HAP-1 (cell line): Measurements from ENCODE around the gene ANKS1B.

Experiments
- DNase-seq, 2 experiments: peaks; one replicate each; pipeline ENCODE4 v3.0.0-alpha.2; 2016 to 2020; ENCODE audit warnings: low spot score in 2 of 2
- H3K27me3 ChIP-seq: fragments of 250-450 bp; sonication (Bioruptor Pico); 2 replicates; pipeline ENCODE4 v1.5.1; 2020; ENCODE audit warnings: low read depth, mild to moderate bottlenecking, moderate library complexity
- H3K36me3 ChIP-seq: fragments of 250-450 bp; sonication (Bioruptor Pico); replicated peaks from 2 replicates; pipeline ENCODE4 v1.5.1; 2020; ENCODE audit warnings: mild to moderate bottlenecking
- H3K4me1 ChIP-seq: fragments of 250-450 bp; sonication (Bioruptor Pico); 2 replicates; pipeline ENCODE4 v1.5.1; 2020; ENCODE audit warnings: mild to moderate bottlenecking
- H3K4me3 ChIP-seq: fragments of 250-450 bp; sonication (Bioruptor Pico); 2 replicates; pipeline ENCODE4 v1.5.1; 2020; ENCODE audit warnings: mild to moderate bottlenecking, moderate library complexity
- H3K9me3 ChIP-seq: fragments of 250-450 bp; sonication (Bioruptor Pico); 2 replicates; pipeline ENCODE4 v1.5.1; 2020; ENCODE audit warnings: mild to moderate bottlenecking, moderate library complexity
- in situ Hi-C: fragments of 300-500 bp; cut with MboI; formaldehyde crosslinking; loops from 3 replicates; pipeline ENCODE4 v1.14.3; 2020; ENCODE audit warnings: low sequenced_read_pairs, inconsistent platforms, mixed read lengths

The ANKS1B gene

DNA sequence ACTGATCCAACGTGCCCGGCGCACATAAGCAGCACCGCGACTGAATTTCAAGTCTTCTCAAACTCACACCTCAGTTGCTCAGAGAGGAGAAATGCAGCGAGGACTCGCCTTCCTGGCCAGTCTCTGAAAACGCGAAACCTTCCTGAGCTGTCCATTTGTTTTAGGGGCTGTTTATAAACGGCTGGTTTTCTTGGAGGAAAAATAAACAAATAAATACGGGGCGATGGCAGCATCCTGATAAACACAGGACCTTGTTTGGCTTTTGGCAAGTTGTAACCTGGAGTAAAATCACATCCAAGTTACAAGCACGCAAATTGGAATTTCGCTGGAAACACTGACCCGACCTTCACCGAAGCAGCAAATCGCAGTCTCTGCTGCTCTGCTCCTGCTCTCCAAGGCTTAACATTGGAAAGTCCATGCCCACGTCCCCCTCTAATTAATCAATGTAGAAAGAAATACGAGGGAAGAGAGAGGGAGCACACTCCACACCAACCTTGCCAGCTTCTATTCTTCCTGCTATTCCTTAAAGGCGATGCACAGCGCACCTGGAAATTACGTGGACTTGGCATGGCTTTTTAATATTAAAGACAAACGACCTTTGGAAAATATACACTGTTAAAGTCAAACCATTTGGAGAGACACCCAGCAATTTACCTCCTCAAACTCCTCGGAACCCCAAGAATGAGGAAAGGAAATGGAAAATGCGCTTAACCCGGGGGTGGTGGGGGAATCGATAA is 1090.9 kb downstream of the ANKS1B start:
- H3K36me3 ChIP-seq = no peaks in the 10 kb centered on the region
- no peak for DNase-seq
- in situ Hi-C loops = no loop called here
- H3K4me3 ChIP-seq = no peak overlapping the region
- H3K9me3 ChIP-seq = no peaks in the 10 kb centered on the region
- no peaks in the 10 kb centered on the region for H3K4me1 ChIP-seq
- peaks cover 66% of the 10 kb centered on the region for H3K27me3 ChIP-seq

DNA sequence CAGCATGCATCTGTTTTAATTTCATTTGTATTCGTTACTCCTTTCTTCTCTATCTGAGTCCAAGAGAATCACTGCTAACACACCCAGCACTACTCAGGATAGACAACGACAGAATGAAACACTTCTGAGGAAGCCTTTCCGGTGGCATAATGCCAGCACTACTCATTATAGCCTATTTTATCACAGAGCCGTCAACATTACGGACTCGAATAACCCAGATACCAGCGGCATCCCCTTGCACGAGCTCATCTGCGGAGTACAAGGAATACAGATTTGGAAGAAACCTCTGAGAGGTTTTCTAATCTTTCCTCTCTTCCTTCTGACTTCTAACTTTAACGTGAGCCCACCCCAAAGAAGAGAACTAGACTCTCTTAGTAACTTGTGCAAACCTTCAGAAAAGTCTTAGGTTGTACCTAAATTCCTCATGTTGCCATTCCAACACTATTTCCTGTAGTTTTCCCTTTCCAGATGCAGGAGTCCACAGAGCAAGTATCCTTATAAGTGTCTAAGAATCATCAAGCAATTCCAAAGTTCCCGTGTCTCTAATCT is 1091.5 kb downstream of the ANKS1B start:
- no peak overlapping the region for H3K4me3 ChIP-seq
- no peaks in the 10 kb centered on the region for H3K36me3 ChIP-seq
- in situ Hi-C loops = no loop called here
- no peaks in the 10 kb centered on the region for H3K4me1 ChIP-seq
- no peaks in the 10 kb centered on the region for H3K9me3 ChIP-seq
- H3K27me3 ChIP-seq = peaks cover 66% of the 10 kb centered on the region
- DNase-seq = no peak

- peaks cover 26% of the 10 kb centered on the region for H3K27me3 ChIP-seq
- H3K36me3 ChIP-seq = no peaks in the 10 kb centered on the region
- H3K9me3 ChIP-seq = no peaks in the 10 kb centered on the region
- in situ Hi-C loops = no loop called here
- DNase-seq = no peak
- no peak overlapping the region for H3K4me3 ChIP-seq
- H3K4me1 ChIP-seq = no peaks in the 10 kb centered on the region
Observed at GRCh38 chr12:98885778-98886177, 1099.0 kb downstream of the ANKS1B start.

DNA sequence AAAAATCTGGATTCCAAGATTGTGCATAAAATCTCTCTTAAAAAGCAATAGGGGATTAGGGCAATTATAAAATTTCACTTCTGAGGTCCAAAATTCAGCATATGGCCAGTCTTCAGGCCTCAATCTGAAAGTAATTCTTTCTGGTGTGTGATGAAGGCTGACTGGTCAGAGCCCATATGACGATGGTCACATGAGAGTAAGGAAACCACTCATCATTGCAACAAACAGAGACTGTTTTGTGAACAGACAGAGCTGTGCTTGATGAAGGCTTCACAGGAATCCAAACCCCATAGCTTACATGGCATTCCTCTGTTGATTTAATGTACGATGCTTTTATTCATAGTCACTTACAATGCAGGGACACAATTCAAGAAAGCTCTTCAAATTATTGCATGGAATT is 1101.5 kb downstream of the ANKS1B start:
- no peaks in the 10 kb centered on the region for H3K36me3 ChIP-seq
- H3K9me3 ChIP-seq = no peaks in the 10 kb centered on the region
- in situ Hi-C loops = no loop called here
- peaks cover 11% of the 10 kb centered on the region; the same call in 1 of the 2 replicates for H3K27me3 ChIP-seq
- H3K4me1 ChIP-seq = no peaks in the 10 kb centered on the region
- no peak for DNase-seq
- no peak overlapping the region for H3K4me3 ChIP-seq

DNA sequence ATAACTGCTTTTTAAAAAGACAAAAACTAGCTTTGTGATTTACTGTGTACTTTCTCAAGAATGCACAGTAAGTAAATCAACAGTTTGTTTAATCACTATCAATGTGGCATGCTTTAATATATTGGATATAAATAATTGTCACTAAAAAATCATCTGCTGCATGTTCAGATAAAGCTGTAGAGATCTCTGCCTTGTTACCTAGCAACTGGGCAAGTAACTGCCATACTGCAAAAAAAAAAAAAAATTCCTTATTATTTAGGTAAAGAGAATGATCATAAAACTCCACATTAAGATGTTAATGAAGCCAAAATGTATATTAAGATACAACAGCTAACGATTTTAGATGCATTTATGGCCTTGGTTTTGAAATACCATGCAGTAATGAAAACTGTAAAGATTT is 1102.2 kb downstream of the ANKS1B start:
- H3K27me3 ChIP-seq = peaks cover 5% of the 10 kb centered on the region; the same call in 1 of the 2 replicates
- no peak overlapping the region for H3K4me3 ChIP-seq
- no peaks in the 10 kb centered on the region for H3K36me3 ChIP-seq
- DNase-seq = no peak
- H3K9me3 ChIP-seq = no peaks in the 10 kb centered on the region
- in situ Hi-C loops = no loop called here
- H3K4me1 ChIP-seq = no peaks in the 10 kb centered on the region

DNA sequence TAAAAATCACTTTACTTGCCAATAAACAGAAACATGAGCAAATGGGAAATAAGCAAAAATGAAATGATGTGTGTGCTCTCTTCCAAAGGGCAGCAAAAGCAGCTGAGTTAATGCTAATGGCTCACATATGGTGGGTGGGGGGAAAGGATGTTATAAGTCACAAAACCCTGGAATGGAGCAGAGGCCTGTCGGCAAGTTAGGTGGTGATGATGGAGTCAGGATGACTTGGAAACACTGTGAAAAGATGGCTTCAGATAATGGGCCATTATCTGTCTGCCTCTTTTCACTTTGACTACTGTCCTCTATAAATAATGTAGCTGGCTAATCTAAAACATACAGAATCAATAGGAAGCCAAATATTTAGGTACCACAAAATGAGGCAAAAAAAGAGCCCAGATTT is 1111.0 kb downstream of the ANKS1B start:
- no peaks in the 10 kb centered on the region for H3K4me1 ChIP-seq
- DNase-seq = no peak
- in situ Hi-C loops = no loop called here

GRCh38 chr12:98870504-98870903 is 1114.2 kb downstream of the ANKS1B start:
- no peaks in the 10 kb centered on the region for H3K4me1 ChIP-seq
- no peaks in the 10 kb centered on the region for H3K36me3 ChIP-seq
- in situ Hi-C loops = no loop called here
- H3K4me3 ChIP-seq = no peak overlapping the region
- peaks cover 11% of the 10 kb centered on the region; the same call in 1 of the 2 replicates for H3K27me3 ChIP-seq
- DNase-seq = no peak
- H3K9me3 ChIP-seq = no peaks in the 10 kb centered on the region

More for the DNA sequence above, 1111.0 kb downstream of the ANKS1B start:
- Histone ChIP-seq H3K36me3 (no peaks in the 10 kb centered on the region), H3K9me3 (no peaks in the 10 kb centered on the region), H3K4me3 (no peak overlapping the region), H3K27me3 (0 out of 2 replicates have a peak, but pooled peaks cover 5% of the 10 kb centered on the region)

DNA sequence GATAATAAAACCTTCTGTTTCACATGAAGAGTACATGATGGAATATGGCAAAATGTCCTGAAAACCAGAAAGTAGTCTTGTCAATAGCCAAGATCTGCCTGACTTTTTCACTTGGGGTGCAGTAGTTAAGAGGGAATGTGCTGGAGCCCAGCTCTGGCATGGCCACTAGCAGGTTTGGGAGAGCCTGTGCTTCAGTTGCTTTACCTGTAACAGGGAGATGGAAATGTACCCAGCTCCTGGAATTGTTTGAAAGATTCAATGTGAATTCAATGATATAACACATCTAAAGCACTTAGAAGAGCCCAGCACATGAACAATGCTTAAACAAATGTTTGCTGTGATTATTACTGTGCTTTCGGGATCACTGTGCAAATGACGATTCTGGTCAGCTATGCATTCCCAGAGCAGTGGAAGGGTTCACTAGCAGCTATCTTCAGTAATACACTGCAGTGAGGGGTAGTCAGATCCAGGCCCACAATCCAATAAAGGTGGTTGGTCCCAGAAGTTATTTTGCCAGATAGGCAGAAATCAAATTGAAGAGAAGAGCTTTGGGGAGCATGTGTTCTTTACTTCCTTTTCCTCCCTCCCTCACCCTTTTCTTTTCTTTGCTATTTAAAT is 1114.7 kb downstream of the ANKS1B start:
- Histone ChIP-seq H3K4me3 (no peak overlapping the region), H3K36me3 (no peaks in the 10 kb centered on the region), H3K27me3 (peaks cover 11% of the 10 kb centered on the region; the same call in 1 of the 2 replicates), H3K9me3 (no peaks in the 10 kb centered on the region), H3K4me1 (no peaks in the 10 kb centered on the region)
- in situ Hi-C loops = no loop called here
- DNase-seq = no peak

GRCh38 chr12:98868538-98868937 is 1116.2 kb downstream of the ANKS1B start:
- no peak overlapping the region for H3K4me3 ChIP-seq
- peaks cover 8% of the 10 kb centered on the region; the same call in 1 of the 2 replicates for H3K27me3 ChIP-seq
- in situ Hi-C loops = no loop called here
- no peaks in the 10 kb centered on the region for H3K9me3 ChIP-seq
- DNase-seq = no peak
- no peaks in the 10 kb centered on the region for H3K4me1 ChIP-seq
- H3K36me3 ChIP-seq = no peaks in the 10 kb centered on the region

- Histone ChIP-seq H3K36me3 (no peaks in the 10 kb centered on the region), H3K4me3 (no peak overlapping the region), H3K9me3 (no peaks in the 10 kb centered on the region), H3K27me3 (peaks cover 8% of the 10 kb centered on the region; the same call in 1 of the 2 replicates), H3K4me1 (no peaks in the 10 kb centered on the region)
- DNase-seq = no peak
- in situ Hi-C loops = no loop called here
Observed at GRCh38 chr12:98868076-98868475, 1116.7 kb downstream of the ANKS1B start.

DNA sequence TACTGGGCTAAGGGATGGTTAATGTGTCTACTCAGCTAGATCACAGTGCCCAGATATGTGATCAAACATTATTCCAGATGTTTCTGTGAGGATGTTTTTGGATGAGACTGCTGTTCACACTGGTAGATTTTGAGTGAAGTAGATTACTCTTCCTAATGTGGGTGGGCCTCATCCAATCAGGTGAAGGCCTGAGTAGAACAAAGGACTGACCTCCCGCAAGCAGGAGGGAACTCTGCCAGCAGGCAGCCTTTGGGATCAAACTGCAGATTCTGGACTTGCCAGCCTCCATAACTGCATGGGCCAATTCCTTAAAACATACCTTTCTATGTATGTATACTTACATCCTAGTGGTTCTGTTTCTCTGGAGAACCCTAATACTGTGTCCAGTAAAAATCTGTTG is 1120.4 kb downstream of the ANKS1B start:
- in situ Hi-C loops = no loop called here
- Histone ChIP-seq H3K4me1 (no peaks in the 10 kb centered on the region), H3K27me3 (peaks cover 14% of the 10 kb centered on the region), H3K4me3 (no peak overlapping the region), H3K36me3 (no peaks in the 10 kb centered on the region), H3K9me3 (no peaks in the 10 kb centered on the region)
- DNase-seq = no peak

DNA sequence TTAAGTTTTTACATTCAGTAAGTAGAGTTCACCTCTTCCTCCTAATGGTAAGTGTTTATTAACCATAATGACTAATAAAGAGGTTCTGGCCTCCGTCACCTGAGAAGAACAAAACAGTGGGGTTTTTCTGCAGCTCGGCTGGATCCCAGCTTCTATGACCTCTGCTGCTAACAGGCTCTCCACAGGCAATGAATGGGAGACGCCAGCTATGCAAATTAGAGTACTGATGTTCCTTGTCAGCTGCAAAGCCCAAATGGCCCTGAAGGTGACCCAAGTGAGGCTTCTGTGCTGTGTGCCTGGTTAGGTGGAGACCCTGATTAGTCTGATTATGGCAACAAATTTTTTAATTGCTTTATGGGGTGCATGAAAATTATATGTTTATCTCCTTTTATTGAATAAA is 1121.6 kb downstream of the ANKS1B start:
- no peak overlapping the region for H3K4me3 ChIP-seq
- H3K36me3 ChIP-seq = no peaks in the 10 kb centered on the region
- in situ Hi-C loops = no loop called here
- peaks cover 6% of the 10 kb centered on the region for H3K27me3 ChIP-seq
- no peaks in the 10 kb centered on the region for H3K9me3 ChIP-seq
- H3K4me1 ChIP-seq = no peaks in the 10 kb centered on the region
- no peak for DNase-seq

- Histone ChIP-seq H3K36me3 (no peaks in the 10 kb centered on the region), H3K4me3 (no peak overlapping the region), H3K4me1 (no peaks in the 10 kb centered on the region), H3K27me3 (peaks cover 6% of the 10 kb centered on the region; the same call in 1 of the 2 replicates), H3K9me3 (no peaks in the 10 kb centered on the region)
- in situ Hi-C loops = no loop called here
- no peak for DNase-seq
Observed at GRCh38 chr12:98861251-98861650, 1123.5 kb downstream of the ANKS1B start.

DNA sequence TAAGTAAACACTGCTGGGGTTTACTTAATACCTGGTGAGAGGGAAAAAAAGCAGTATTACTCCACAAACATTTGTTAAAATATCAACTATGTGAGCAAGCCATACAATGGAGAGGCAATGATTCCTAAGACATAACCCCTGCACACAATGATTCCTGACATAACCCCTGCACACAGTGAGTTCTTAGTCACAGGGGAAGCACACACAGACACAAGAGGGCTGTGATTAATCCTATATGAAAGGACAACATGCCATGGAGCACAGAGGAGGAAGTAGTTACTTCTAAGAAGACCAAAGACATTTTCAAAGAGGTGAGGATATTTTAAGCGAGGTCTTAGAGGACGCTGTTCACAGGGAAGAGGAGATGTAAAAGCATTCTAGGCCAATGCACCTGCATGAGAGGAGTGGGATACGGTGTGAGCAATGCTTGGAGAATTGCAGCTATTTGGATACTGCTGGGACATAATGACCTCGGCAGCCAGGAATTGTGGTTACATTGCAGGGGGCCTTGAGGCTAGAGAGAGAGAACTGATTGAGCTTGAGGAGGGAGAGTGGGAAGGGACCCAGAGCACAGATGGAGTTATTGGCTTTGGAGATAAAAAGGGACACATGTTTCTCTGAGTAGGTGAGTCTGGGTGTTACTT is 1127.7 kb downstream of the ANKS1B start:
- no peaks in the 10 kb centered on the region for H3K4me1 ChIP-seq
- no peaks in the 10 kb centered on the region for H3K9me3 ChIP-seq
- no peak for DNase-seq
- no peak overlapping the region for H3K4me3 ChIP-seq
- H3K36me3 ChIP-seq = no peaks in the 10 kb centered on the region
- H3K27me3 ChIP-seq = peaks cover 9% of the 10 kb centered on the region
- in situ Hi-C loops = no loop called here
